Measurements from ENCODE around the gene NPPC. TPM values are rescaled to one million over a fixed set of nuclear protein-coding genes. Genes with fewer than 3 reads are reported as not detected.

NPPC gene
- total and polyA plus RNA-seq, 7 experiments from 2014 or later, result 0.58 TPM; not detected in 6

- no peak for DNase-seq
- Histone ChIP-seq H3K27me3 (ENCODE audit: control insufficient read depth in 2 of 2, insufficient read depth in 2 of 2, low read length in 2 of 2) (no peaks in the 10 kb centered on the region), H3K4me1 (ENCODE audit: control insufficient read depth in 2 of 2, insufficient read depth in 2 of 2, low read length in 2 of 2) (no peaks in the 10 kb centered on the region), H3K27ac (ENCODE audit: low read depth, low read length) (no peak overlapping the region), H3K9me3 (ENCODE audit: control insufficient read depth in 2 of 3, low read length in 3 of 3) (no peaks in the 10 kb centered on the region), H3K36me3 (ENCODE audit: control insufficient read depth in 2 of 3, insufficient read depth in 3 of 3, low read length in 3 of 3) (no peaks in the 10 kb centered on the region), H3K4me3 (ENCODE audit: low read length) (no peak overlapping the region)
- Mint-ChIP-seq H3K4me1 (no peaks in the 10 kb centered on the region), H3K4me3 (no peak overlapping the region), H3K36me3 (no peaks in the 10 kb centered on the region), H3K9me3 (no peaks in the 10 kb centered on the region), H3K27me3 (peaks cover 14 to 49% (median 38%) of the 10 kb centered on the region in 5 donors), H3K27ac (no peak overlapping the region)
- intact Hi-C loops (cut with micrococcal nuclease), result no loop called here
- POLR2A ChIA-PET, result no interaction called here
- CTCF ChIA-PET, result no interaction called here
- no peak for ATAC-seq
Measured at GRCh38 chr2:231877533-231878456, 48.4 kb downstream of the NPPC start.

- H3K9me3 Mint-ChIP-seq, result no peaks in the 10 kb centered on the region
- Histone ChIP-seq H3K9me3 (ENCODE audit: control insufficient read depth in 2 of 3, low read length in 3 of 3) (no peaks in the 10 kb centered on the region), H3K4me3 (ENCODE audit: low read length) (no peak overlapping the region), H3K27me3 (ENCODE audit: control insufficient read depth in 2 of 2, insufficient read depth in 2 of 2, low read length in 2 of 2) (no peaks in the 10 kb centered on the region), H3K4me1 (ENCODE audit: control insufficient read depth in 2 of 2, insufficient read depth in 2 of 2, low read length in 2 of 2) (no peaks in the 10 kb centered on the region), H3K27ac (ENCODE audit: low read depth, low read length) (no peak overlapping the region), H3K36me3 (ENCODE audit: control insufficient read depth in 2 of 3, insufficient read depth in 3 of 3, low read length in 3 of 3) (no peaks in the 10 kb centered on the region)
- H3K27ac Mint-ChIP-seq, result no peak overlapping the region
- POLR2A ChIA-PET, result no interaction called here
- no peaks in the 10 kb centered on the region for H3K4me1 Mint-ChIP-seq
- intact Hi-C loops (cut with micrococcal nuclease), result no loop called here
- DNase-seq (no peak), ATAC-seq (no peak)
- no peak overlapping the region for H3K4me3 Mint-ChIP-seq
- no peaks in the 10 kb centered on the region for H3K36me3 Mint-ChIP-seq
- CTCF ChIA-PET, result no interaction called here
- H3K27me3 Mint-ChIP-seq, result peaks cover 7 to 52% (median 37%) of the 10 kb centered on the region in 5 donors
Measured at GRCh38 chr2:231874944-231875343, 51.3 kb downstream of the NPPC start.

Small RNA genes within 50 kb of the gene (microRNA-seq; reads per million reads assigned to microRNA genes)
- gene MIR1471 (ENCODE audit: borderline microRNAs expressed), result not detected

Other genes with a start within 250 kb of the NPPC start
- 1,000 to 10,000 TPM; 1,211 to 1,988 (median 1,290) TPM for gene PTMA, start 217.9 kb downstream of the NPPC start, total RNA-seq
- 1,000 to 10,000 TPM; 1,543 to 2,051 TPM for gene PTMA, start 217.9 kb downstream of the NPPC start, polyA plus RNA-seq
- gene PDE6D, start 145.1 kb downstream of the NPPC start, total RNA-seq, result 10 to 100 TPM; 14.3 to 35.7 (median 25.2) TPM
- gene PDE6D, start 145.1 kb downstream of the NPPC start, polyA plus RNA-seq, result 10 to 100 TPM; 52.1 to 55.3 TPM
- 10 to 100 TPM; 33.4 to 60.6 (median 50.6) TPM for gene COPS7B, start 140.0 kb downstream of the NPPC start, total RNA-seq
- gene COPS7B, start 140.0 kb downstream of the NPPC start, polyA plus RNA-seq, result 10 to 100 TPM; 38.8 to 42.9 TPM
- gene DIS3L2, start 35.3 kb upstream of the NPPC start, total RNA-seq, result 10 to 100 TPM; 47.1 to 78.4 (median 66.4) TPM
- 10 to 100 TPM; 17.9 to 20.5 TPM for gene DIS3L2, start 35.3 kb upstream of the NPPC start, polyA plus RNA-seq

Data from naive thymus-derived CD4-positive, alpha-beta T cell (primary cell).